NCI-H1105 treated with DMSO at 0.1 percent for 48 hours (cell line): ENCODE data around the gene CD53.
A peak's percentile ranks its signal among the peaks of the same experiment; 100 is the strongest.
"Not testable (repeated sequence)": the region's sequence is repeated elsewhere in the genome, so short reads cannot be mapped to it uniquely, and the experiment has no call there.

Experiments
- DNase-seq: peaks from one replicate; lab custom pipeline; 2025; lab: John Stamatoyannopoulos, UW

The CD53 gene, protein sequence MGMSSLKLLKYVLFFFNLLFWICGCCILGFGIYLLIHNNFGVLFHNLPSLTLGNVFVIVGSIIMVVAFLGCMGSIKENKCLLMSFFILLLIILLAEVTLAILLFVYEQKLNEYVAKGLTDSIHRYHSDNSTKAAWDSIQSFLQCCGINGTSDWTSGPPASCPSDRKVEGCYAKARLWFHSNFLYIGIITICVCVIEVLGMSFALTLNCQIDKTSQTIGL

DNA sequence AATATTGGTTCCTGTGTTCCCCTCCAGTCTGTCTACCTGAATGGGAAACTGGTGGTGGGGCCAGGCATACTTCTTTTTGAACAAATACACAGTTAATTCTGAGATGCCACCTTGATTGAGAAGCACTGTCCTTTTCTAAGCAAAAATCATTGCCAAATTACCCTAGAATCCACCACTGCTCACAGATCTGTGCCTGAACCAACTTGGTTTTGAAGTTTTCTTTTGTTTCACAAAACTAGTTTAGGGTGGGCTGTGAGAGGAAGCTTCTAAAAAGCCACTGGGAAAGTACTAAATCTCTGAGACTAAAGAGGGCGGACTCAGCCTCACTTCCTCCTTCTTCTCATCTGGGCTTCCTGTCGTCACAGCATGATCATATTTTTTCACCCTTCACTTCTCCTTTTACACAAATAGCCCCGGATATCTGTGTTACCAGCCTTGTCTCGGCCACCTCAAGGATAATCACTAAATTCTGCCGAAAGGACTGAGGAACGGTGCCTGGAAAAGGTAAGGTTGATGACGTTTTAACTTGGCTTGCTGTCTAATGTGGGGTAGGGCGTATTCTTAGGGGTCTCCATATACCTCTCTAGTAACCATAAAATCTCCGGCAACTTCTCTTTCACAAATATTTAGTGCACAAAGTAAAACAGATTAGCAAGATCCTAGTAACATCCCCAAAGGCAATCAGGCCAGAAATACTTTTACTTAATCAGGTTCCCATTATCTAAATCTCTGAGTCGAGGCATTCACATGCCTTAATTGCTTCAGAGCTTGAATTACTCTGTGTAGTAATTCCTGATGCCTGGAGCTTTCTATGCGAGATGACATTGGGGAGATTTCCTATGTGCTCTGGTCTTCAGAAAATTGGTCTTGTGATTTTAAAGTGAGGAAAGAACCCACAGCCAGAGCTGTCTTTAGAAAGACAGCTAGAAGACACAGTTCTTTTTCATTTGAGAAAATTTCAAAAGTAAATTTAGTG lies at the start of gene CD53:
Gene CD53 (plus strand): TSS at position 404 of the 976 bp plus-strand sequence. CDS start 18,261 bp downstream, outside the sequence.
- no peak for DNase-seq

DNA sequence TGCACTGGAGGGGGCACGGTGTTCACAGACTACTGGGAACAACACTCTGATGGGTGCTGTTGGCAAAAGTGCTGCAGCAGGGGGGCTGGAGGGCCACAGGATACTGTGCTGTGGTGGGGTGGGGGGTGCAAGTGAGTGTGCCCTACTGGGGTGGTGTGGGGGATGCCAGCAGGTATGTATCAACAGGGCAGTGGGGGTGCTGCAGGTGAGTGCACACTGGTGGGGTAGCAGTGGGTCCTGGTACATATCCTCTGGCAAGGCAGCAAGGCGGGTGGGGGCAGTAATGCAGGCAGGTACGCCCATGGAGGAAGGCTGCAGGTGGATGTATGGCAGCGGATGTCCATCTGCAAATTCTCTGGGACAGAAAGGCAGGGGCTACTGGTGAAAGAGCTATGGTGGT lies 48.8 kb upstream of the CD53 start:
- no peak for DNase-seq

DNA sequence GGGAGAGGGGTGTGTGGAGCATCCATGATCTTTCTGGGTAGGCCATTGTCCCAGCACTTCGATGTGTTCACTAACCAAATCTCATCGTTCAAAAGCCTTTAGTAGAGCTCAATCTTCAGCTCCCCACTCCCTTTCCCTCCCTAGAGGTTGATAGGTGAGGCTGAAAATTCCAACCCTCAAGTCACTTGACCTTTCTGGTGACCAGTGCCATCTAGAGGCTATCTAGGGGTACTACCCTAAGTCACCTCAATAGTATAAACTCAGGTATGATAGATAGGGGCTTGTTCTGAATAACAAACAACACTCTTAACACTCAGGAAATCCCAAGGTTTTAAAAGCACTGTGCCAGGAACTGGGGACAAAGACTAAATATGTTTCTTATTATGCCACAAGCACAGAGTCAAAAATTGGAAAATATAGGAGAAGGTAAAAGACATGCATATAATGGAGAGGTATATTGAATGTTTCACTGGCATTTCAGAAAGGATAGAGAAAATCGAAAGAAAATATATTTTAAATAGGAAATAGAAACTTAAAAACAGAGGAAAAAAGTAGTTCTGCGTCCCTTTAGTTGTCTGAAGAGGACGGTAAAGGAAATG lies 42.9 kb upstream of the CD53 start:
- DNase-seq, result peak; percentile 41

DNA sequence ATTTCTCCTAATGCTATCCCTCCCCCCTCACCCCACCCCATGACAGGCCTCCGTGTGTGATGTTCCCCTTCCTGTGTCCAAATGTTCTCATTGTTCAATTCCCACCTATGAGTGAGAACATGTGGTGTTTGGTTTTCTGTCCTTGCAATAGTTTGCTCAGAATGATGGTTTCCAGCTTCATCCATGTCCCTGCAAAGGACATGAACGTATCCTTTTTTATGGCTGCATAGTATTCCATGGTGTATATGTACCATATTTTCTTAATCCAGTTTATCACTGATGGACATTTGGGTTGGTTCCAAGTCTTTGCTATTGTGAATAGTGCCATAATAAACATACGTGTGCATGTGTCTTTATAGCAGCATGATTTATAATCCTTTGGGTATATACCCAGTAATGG lies 39.2 kb upstream of the CD53 start:
- not testable (repeated sequence) for DNase-seq

DNA sequence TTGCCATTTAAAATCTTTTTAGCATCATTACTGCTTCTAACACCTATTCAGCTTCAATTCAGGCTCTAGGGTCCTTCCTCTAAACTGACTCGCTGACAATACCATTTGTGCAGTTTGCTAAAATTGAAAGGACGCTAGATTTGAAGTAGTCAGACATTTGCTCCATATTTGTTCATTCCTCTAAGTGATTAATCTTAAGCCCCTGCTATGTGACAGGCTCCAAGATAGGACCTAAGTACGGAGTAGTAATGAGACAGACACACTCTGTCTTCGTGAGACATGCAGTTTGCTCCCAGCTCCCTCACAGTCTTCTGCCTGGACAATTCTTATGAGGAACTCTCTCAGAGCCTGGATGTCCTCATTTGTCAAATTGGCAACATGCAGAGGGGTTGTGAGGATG lies 26.1 kb upstream of the CD53 start:
- no peak for DNase-seq

DNA sequence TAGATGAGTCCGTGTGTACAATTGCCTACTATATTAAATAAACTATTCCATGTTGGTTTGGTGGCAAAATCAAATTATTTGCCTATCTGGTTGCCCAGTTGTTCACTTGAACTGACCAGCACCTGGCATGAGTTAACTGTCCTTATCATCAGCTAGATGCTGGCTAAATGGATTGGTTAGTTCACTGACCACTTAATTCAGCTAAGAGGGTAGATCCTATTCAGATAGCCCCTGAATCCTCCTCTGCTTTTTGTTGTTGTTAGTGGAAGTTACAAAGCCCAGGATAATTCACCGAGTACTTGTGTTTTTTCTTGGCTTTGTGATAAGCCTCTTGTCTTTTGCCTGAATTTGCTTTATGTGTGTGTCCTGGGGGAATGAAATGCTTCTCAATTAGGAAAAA lies 22.8 kb upstream of the CD53 start:
- DNase-seq, result no peak

DNA sequence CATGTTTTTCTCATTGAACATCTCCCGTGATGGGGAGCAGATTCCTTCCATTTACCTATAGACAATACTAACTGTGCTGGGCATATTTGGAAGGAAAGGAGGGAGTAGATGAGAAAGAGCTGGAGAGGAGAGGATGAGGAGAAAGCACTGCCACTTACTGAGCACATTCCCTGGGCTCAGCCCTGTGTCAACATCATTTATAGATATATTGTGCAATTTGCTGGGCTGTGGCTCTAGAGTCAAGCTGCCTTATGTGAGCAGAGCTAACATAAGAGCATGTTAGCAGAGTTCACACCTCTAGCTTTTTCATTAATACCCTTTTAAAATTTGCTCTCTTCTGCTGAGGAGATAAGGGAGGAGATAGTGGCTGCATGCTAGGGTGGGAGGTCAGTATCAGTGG lies 22.3 kb upstream of the CD53 start:
- no peak for DNase-seq

DNA sequence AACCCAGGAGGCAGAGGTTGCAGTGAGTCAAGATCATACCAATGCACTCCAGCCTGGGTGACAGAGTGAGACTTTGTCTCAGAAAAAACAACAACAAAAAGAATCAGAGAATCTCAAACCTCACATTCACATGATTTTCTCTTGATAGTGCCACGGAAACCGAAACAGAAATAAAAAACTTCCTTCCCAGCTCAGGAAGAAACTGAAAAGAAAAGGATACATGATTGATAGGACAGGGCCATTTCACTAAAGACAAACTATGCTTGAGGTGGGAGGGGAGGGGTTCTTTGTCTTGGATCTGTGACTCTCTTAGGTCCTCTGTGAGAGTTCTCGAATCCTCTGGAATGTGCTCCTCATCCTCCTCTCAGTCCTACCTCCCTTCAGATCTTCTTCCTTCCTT lies 19.8 kb upstream of the CD53 start:
- DNase-seq, result no peak

DNA sequence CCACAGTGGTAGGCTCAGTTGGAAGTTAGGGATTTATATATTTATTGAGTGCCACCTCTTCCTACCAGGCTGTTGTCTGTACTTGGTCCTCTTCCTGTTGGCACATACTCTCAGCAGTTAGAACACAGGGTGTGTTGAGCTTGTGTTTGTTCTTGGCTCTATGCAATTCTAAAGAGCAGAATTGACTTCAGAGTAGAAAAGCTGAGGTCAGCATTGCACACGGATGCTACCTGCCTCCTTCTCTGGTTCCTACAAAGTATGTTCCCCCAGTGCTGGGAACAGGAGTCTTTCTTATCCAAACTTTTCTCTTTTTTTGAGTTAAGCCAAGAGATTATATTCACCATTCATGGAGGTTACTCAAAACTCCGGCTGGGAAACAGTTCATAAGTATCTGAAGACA lies 16.5 kb upstream of the CD53 start:
- no peak for DNase-seq

DNA sequence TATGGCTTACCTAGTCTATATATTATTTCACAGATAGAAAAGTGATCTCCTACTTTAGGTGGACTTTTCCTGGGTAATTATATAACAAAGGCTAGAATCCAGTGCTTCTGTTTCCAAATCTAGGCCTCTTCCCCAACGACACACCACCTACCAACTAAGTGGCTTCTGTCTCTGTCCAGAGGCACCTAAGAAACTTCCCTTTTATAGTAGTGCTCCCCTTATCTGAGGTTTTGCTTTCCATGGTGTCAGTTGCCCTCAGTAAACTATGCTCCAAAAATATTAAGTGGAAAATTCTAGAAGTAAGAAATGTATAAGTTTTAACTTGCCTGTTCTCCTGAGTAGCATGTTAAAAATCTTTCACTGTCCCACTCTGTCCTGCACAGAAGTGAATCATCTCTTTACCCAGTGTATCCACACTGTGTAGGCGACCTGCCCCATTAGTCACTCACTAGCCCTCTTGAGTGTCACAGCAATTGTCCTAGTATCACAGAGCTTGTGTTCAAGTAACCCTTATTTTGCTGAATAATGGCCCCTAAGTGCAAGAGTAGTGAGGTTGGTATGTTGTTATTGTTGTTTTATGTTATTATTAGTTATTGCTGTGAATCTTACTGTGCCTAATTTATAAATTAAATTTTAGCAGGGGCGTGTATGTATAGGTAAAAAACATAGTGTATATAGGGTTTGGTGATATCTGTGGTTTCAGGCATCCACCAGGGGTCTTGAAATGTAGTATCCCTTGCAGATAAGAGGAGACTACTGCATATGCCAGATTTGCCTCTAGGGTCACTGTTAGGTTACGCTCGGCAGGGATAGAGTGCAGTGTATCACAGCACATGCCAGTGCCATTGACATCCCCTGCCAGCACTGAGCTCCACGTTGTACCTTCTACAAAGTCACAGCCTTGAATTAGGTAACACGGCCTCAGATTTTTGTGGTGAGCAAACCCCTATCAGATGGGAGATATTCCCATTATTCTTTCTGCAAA lies 14.7 kb upstream of the CD53 start:
- no peak for DNase-seq

DNA sequence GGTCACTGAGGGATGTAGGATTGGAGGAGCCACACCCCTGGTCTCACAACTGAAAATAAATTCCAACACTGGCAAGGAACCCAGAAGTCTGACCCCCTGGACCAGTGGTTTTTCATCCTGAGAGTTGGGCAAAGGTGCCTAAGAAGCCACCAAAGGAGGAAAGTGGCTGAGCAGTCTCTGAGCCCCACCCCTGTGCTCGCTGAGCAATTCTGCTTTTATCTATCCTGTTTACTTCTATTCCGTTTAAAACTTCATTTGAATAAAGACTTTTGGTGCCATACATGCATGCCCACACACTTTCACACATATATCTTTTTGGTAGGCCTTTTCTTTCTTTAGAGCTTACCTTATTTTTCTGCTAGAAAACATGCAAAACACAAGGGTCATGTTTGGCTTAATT lies 13.9 kb upstream of the CD53 start:
- no peak for DNase-seq

DNA sequence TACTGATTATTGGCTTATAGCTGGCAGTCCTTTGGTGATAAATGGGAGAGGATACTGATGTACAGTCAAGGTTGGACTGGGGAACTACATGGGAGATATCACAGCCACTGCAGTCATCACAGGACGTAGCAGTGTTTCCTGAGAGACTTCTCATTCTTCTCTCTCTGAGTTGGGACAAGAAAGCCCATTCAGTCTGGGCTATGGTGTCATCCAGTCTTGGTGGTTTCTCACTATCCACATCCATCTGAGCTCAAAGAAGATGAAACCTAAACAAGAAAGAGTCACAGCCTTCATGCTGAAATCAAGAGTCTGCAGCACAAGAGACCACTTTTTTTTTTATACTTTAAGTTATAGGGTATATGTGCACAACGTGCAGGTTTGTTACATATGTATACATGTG lies 12.8 kb upstream of the CD53 start:
- DNase-seq, result no peak

DNA sequence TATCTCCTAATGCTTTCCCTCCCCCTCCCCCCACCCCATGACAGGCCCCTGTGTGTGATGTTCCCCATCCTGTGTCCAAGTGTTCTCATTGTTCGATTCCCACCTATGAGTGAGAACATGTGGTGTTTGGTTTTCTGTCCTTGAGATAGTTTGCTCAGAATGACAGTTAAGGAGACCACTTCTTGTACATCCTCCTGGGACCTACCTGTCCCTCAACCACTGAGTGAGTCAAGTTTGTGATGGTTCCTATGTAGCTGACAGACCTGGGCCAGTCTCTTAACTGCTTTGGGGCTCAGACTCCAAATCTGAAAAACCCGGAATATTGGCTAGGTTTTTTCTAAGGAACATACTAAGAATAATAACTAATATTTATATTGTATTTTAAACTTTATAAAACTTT lies 12.3 kb upstream of the CD53 start:
- DNase-seq, result not testable (repeated sequence)

DNA sequence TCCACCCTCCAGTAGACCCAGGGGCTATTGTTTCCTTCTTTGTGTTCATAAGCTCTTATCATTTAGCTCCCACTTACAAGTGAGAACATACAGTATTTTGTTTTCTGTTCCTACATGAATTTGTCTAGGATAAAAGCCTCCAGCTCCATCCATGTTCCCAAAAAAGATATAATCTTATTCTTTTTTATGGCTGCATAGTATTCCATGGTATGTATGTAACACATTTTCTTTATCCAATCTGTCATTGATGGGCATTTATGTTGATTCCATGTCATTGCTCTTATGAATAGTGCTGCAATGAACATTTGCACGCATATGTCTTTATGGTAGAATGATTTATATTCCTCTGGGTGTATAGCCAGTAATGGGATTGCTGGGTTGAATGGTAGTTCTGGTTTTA lies 11.0 kb upstream of the CD53 start:
- DNase-seq, result not testable (repeated sequence)

DNA sequence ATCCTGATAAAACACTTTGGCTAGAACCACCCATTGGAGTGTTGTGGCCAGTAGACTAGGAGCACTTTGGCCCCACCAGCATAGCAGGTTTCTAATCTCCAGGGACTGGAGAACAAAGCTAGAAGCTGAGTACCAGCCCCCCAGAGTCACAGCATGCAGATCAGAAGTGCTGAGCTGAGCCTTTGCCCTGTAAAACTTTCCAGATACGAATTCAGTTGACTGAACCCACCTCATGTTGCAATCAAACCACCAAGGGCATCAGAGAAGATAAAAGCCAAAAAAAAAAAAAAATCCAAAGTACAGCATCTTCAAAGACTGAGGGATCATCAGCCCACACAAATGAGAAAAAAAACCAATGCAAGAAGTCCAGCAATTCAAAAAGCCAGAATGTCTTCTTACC lies 8.7 kb upstream of the CD53 start:
- DNase-seq, result no peak

DNA sequence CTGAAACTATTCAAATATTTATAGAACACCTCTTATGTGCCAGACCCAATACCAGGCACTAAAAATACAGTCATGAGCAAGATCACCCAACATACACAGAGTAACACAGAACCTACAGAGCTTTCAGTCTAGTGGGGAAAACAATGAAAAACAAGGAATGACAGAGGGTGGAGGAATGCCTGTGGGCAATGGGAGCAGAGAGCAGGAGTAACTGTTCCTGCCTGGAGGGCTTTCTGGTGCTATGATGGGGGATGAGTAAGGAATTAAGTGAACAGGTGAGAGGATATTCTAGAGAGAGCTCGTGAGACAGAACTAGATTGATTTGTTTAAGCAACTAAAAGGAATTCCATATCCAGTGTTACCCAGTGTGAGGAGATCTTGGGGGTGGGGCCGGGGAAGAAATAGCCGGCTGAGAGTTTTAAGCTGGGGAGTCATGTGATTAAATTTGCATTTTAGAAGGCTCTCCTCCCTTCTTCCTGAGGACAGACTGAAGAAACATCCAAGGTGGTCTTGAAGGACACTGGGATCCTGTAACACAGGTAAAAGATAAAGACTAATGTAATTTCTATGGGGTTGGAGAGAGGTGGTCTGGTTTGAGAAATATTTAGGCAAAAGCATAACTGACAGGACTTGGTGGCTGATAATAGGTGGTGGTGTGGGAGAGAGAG lies 2.1 kb upstream of the CD53 start:
- no peak for DNase-seq

DNA sequence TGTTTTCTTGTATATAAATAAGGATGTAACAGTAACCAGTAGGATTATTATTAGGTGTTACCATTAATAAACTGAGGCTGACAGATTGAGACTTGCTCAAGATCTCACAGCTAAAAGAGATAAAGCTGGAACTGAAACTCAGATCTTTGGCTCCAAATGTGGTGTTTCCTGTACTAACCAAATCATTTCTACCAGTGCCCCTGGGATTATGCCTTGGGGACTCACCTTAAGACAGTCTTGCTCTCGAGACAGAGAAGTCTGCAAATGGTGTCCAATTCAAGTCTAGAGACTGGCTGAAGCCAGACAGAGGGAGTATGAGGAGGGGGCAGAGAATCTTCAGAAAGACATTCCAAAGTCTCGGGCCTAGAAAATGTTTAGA lies 593 bp upstream of the CD53 start:
- DNase-seq, result no peak

DNA sequence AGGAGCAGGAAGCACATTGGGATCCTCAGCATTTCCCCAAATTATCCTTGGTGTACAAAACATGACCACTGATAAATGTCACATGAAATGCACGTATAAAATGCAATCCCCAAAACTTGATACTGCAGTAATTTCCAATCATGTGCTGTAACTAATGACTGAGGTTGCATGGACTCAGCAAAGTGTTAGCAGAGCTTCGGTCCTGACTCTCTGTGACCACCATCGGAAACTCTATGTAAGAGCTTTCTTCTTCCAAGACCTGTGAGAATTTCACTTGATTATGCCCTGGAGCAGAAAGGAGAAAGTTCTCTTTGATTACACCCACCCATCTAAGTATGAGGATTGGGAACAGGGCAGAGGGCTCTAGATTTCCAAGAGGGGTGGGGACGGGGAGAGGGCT lies 908 bp downstream of the CD53 start:
- no peak for DNase-seq

DNA sequence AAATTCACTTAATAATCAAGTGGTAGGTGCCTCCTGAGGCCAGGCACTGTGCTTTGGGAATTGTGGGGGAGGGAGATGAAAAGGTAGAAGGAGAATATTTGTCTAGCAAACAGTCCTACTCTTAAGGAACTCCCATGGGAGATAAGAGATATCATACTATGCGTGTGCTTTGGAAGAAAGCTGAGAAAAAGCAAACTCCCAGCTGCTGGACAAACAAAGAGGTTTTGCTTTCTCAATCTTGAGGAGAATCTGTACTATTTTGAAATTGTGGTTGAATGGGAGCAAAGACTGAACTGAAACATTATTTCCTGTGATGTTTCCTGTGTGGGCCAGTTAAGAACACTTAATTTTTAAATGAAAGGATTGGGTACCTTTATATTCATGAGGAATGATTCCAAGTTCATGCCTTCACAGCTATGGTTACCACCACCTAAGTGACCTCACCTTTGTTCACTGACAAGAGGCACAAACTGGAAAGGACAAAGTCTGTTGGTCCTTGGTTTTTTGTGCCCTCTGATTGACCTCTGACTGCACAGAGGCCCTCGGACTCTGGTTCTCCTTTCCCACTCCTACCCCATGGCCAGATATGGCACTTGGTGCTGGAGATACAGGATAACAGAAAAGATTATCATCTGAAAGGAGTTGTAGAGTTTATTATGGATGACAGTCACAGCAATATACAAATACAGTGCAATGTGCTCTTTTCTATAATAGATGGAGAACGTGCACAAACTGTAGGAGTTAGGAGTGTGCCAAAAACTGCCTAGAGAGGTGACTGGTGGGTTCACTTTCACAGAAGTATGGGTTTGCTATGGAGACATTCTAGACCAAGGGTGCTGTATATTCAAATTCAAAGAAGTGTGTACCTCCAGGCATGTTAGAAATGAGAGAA lies 1.6 kb downstream of the CD53 start:
- DNase-seq, result no peak

DNA sequence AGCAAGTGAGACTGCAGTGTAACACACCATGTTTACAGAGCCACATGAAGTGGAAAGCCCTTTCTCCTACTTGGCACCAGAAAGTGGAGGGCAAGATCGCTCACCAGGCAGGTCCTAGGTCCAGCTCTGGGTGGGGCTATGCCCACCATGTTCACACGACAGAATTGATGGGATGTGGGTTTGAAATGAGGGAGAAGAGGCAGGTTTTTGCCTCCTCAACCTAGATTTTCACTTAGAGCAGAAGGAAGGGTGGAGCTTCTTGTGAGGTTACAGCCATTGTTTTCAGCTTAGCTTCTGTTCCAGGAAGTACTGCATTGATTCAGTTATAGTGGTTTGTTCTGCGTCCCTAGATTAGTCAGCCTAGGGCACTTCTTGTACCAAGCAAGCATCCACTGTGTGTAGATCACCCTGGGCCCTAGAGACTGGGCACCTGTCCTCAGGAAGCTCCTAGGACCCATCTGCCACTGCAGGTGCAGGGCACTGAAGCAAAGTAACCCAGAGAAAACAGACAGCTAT lies 2.3 kb downstream of the CD53 start:
- no peak for DNase-seq
